Stimulated activated CD8-positive, alpha-beta memory T cell treated with anti-CD3 and anti-CD28 coated beads, Interleukin-4, amount 100 ng/mL, for 24 hours (primary cell): Measurements from ENCODE around the gene STK32C.
"Not testable (repeated sequence)": the region's sequence is repeated elsewhere in the genome, so short reads cannot be mapped to it uniquely, and the experiment has no call there.

Experiments used
- DNase-seq: peaks from one replicate; pipeline ENCODE4 v3.0.0-alpha.2; 2020; ENCODE audit warnings: low read depth

The STK32C gene

GRCh38 chr10:132169031-132169765 lies 138.6 kb downstream of the STK32C start:
- DNase-seq: no peak

- no peak for DNase-seq
These were observed 139.1 kb downstream of the STK32C start for GRCh38 chr10:132168571-132169030.

GRCh38 chr10:132167976-132168375 lies 139.8 kb downstream of the STK32C start:
- DNase-seq: no peak

- DNase-seq: no peak
These were observed 140.6 kb downstream of the STK32C start for GRCh38 chr10:132167041-132167674.

GRCh38 chr10:132166216-132166950 lies 141.4 kb downstream of the STK32C start:
- DNase-seq: no peak

- no peak for DNase-seq
These were observed 142.3 kb downstream of the STK32C start for GRCh38 chr10:132165416-132165980.

- DNase-seq: no peak
These were observed 142.9 kb downstream of the STK32C start for GRCh38 chr10:132164761-132165278.

GRCh38 chr10:132163826-132164515 lies 143.8 kb downstream of the STK32C start:
- DNase-seq: no peak

GRCh38 chr10:132163278-132163765 lies 144.4 kb downstream of the STK32C start:
- peak; percentile 11 for DNase-seq

GRCh38 chr10:132162590-132163277 lies 145.0 kb downstream of the STK32C start:
- no peak for DNase-seq

- DNase-seq: no peak
These were observed 145.7 kb downstream of the STK32C start for GRCh38 chr10:132162021-132162531.

GRCh38 chr10:132160834-132161622 lies 146.7 kb downstream of the STK32C start:
- not testable (repeated sequence) for DNase-seq

- DNase-seq: not testable (repeated sequence)
These were observed 147.5 kb downstream of the STK32C start for GRCh38 chr10:132160231-132160630.

GRCh38 chr10:132159302-132160230 lies 148.2 kb downstream of the STK32C start:
- not testable (repeated sequence) for DNase-seq

GRCh38 chr10:132158823-132159222 lies 148.9 kb downstream of the STK32C start:
- DNase-seq: no peak

GRCh38 chr10:132158122-132158741 lies 149.5 kb downstream of the STK32C start:
- no peak for DNase-seq
